ENCODE measurements around the gene PPP4R4.

Gene PPP4R4

GRCh38 chr14:94173885-94174603, at the start of gene PPP4R4:
Gene PPP4R4 (plus strand): TSS chr14:94174322. CDS start chr14:94174466, 144 bp downstream.
- peak within 1 kb of the TSS; percentile 28 for H3K4me3 ChIP-seq (ENCODE audit: low read depth, low read length)
- TF ChIP-seq CTCF (IDR thresholded peaks at IDR 0.05; ENCODE audit: borderline replicate concordance, insufficient read depth, low read depth, low read length), result no peak

GRCh38 chr14:94124582-94125377, 49.3 kb upstream of the PPP4R4 start:
- no peak for TF ChIP-seq CTCF (IDR thresholded peaks at IDR 0.05; ENCODE audit: borderline replicate concordance, insufficient read depth, low read depth, low read length)
- no peak overlapping the region for H3K4me3 ChIP-seq (ENCODE audit: low read depth, low read length)

GRCh38 chr14:94125659-94126418, 48.3 kb upstream of the PPP4R4 start:
- no peak overlapping the region for H3K4me3 ChIP-seq (ENCODE audit: low read depth, low read length)
- TF ChIP-seq CTCF (IDR thresholded peaks at IDR 0.05; ENCODE audit: borderline replicate concordance, insufficient read depth, low read depth, low read length), result no peak

GRCh38 chr14:94126419-94126677, 47.8 kb upstream of the PPP4R4 start:
- no peak for TF ChIP-seq CTCF (IDR thresholded peaks at IDR 0.05; ENCODE audit: borderline replicate concordance, insufficient read depth, low read depth, low read length)
- no peak overlapping the region for H3K4me3 ChIP-seq (ENCODE audit: low read depth, low read length)

GRCh38 chr14:94126800-94127199, 47.3 kb upstream of the PPP4R4 start:
- TF ChIP-seq CTCF (IDR thresholded peaks at IDR 0.05; ENCODE audit: borderline replicate concordance, insufficient read depth, low read depth, low read length), result no peak
- no peak overlapping the region for H3K4me3 ChIP-seq (ENCODE audit: low read depth, low read length)

GRCh38 chr14:94127330-94127729, 46.8 kb upstream of the PPP4R4 start:
- no peak for TF ChIP-seq CTCF (IDR thresholded peaks at IDR 0.05; ENCODE audit: borderline replicate concordance, insufficient read depth, low read depth, low read length)
- H3K4me3 ChIP-seq (ENCODE audit: low read depth, low read length), result no peak overlapping the region

Data from GM12875 (cell line).